HS-27A (cell line): Measurements from ENCODE around the gene GIPR.
A peak's percentile ranks its signal among the peaks of the same experiment; 100 is the strongest.
"Not testable (repeated sequence)": the region's sequence is repeated elsewhere in the genome, so short reads cannot be mapped to it uniquely, and the experiment has no call there.

Experiments used
- DNase-seq: peaks from one replicate; pipeline ENCODE4 v3.0.0-alpha.2; 2012; ENCODE audit warnings: low read depth, missing footprints

GIPR gene

GRCh38 chr19:45667620-45668341 is at the start of gene GIPR:
GIPR (plus strand) TSS chr19:45668221; CDS start chr19:45669521, 1,300 bp downstream.
- DNase-seq, result no peak

- DNase-seq, result no peak
These were observed 46.6 kb upstream of the GIPR start for GRCh38 chr19:45621389-45621788.

GRCh38 chr19:45621976-45622503 is 46.0 kb upstream of the GIPR start:
- no peak for DNase-seq

GRCh38 chr19:45623984-45624383 is 44.0 kb upstream of the GIPR start:
- DNase-seq, result no peak

GRCh38 chr19:45628219-45628618 is 39.8 kb upstream of the GIPR start:
- DNase-seq, result not testable (repeated sequence)

- DNase-seq, result no peak
These were observed 38.3 kb upstream of the GIPR start for GRCh38 chr19:45629704-45630103.

GRCh38 chr19:45630463-45630862 is 37.6 kb upstream of the GIPR start:
- peak; percentile 91 for DNase-seq

GRCh38 chr19:45632468-45633196 is 35.4 kb upstream of the GIPR start:
- DNase-seq, result peak; percentile 90

- DNase-seq, result no peak
These were observed 31.7 kb upstream of the GIPR start for GRCh38 chr19:45636275-45636674.

- no peak for DNase-seq
These were observed 31.1 kb upstream of the GIPR start for GRCh38 chr19:45636902-45637301.

- DNase-seq, result no peak
These were observed 29.9 kb upstream of the GIPR start for GRCh38 chr19:45637890-45638667.

GRCh38 chr19:45638930-45639729 is 28.9 kb upstream of the GIPR start, which contains the start of gene EML2:
EML2 (minus strand) TSS chr19:45639397; CDS start chr19:45639376, 21 bp downstream.
- no peak for DNase-seq

GRCh38 chr19:45640849-45641273 is 27.2 kb upstream of the GIPR start:
- no peak for DNase-seq

- DNase-seq, result peak; percentile 97
These were observed 26.5 kb upstream of the GIPR start for GRCh38 chr19:45641274-45642105.

- DNase-seq, result peak; percentile 84
These were observed 24.7 kb upstream of the GIPR start for GRCh38 chr19:45643024-45643926.

GRCh38 chr19:45643927-45644771 is 23.9 kb upstream of the GIPR start:
- no peak for DNase-seq

- no peak for DNase-seq
These were observed 22.9 kb upstream of the GIPR start for GRCh38 chr19:45645068-45645630.
